Nephron (organoid): ENCODE data around the gene LRRC17.
"Not testable (repeated sequence)": the region's sequence is repeated elsewhere in the genome, so short reads cannot be mapped to it uniquely, and the experiment has no call there.

Experiments
- H3K27ac Mint-ChIP-seq, 3 experiments: 2 replicates each; pipeline ENCODE4 v1.8.0; 2020; ENCODE audit warnings: mixed read lengths in 3 of 3, mild to moderate bottlenecking in 2 of 3, moderate library complexity in 1 of 3
- H3K27me3 Mint-ChIP-seq: 2 replicates; pipeline ENCODE4 v1.8.0; 2021; ENCODE audit warnings: low read depth, mild to moderate bottlenecking, moderate library complexity, mixed read lengths
- H3K36me3 Mint-ChIP-seq: 2 replicates; pipeline ENCODE4 v1.8.0; 2020; ENCODE audit warnings: low read depth, mixed read lengths
- H3K4me1 Mint-ChIP-seq: 2 replicates; pipeline ENCODE4 v1.8.0; 2020; ENCODE audit warnings: mixed read lengths
- H3K4me3 Mint-ChIP-seq, 3 experiments: 2 replicates each; pipeline ENCODE4 v1.8.0; 2020; ENCODE audit warnings: mild to moderate bottlenecking in 3 of 3, mixed read lengths in 3 of 3, moderate library complexity in 2 of 3
- H3K9me3 Mint-ChIP-seq: 2 replicates; pipeline ENCODE4 v1.8.0; 2020; ENCODE audit warnings: mixed read lengths
- TF ChIP-seq, protein P1 (sequence below), 3 experiments: fragments of 200-600 bp; sonication (generic); IDR thresholded peaks; one replicate each; pipeline ENCODE4 v1.5.0; 2021; ENCODE audit warnings: antibody characterized with exemption in 3 of 3; ENCODE audit not compliant: unreplicated experiment in 3 of 3

The LRRC17 gene

DNA sequence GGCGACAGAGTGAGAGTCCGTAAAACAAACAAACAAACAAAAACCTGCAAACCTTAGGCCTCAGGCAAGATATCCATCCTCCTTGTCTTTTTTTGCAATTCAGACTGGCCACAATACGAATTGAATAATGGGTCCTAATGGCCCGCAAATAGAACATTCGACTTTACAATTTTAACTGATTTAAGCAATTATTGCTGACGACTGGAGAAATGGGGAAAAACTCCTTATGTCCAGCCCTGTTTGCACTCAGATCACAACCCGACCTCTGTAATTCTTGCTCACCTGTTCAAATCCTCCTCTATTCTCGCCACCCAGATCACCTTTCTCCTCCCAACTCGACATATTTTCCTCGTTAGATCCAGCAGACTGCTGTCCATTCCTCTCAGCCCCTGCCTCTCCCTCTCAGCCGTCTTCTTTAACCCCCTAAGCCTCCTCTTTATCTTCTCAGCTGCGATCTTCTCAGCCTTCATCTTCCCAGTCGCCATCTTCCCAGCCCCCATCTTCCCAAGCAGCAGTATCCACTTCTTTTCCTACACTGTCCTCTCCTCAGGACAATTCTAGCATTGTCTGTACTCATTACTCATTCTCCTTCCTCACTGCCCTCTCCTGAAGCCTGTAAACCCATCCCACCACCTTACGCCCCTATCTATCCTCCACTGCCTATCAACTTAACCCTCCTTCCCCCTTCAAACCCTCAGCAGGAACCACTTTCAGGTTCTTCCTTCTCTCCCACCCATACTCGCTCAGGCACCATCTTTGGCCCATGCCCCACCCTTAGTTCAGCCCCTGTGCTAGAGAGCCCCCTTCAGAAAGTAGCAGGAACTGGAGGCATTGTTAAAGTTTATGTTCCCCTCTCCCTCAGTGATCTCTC is 61.8 kb downstream of the LRRC17 start:
- H3K4me3 Mint-ChIP-seq = no peak overlapping the region
- H3K4me1 Mint-ChIP-seq = no peaks in the 10 kb centered on the region
- H3K27me3 Mint-ChIP-seq = peaks cover 5% of the 10 kb centered on the region
- peaks cover 14% of the 10 kb centered on the region for H3K36me3 Mint-ChIP-seq
- no peak overlapping the region for H3K27ac Mint-ChIP-seq
- peaks cover 17% of the 10 kb centered on the region for H3K9me3 Mint-ChIP-seq
- TF ChIP-seq, protein P1, sequence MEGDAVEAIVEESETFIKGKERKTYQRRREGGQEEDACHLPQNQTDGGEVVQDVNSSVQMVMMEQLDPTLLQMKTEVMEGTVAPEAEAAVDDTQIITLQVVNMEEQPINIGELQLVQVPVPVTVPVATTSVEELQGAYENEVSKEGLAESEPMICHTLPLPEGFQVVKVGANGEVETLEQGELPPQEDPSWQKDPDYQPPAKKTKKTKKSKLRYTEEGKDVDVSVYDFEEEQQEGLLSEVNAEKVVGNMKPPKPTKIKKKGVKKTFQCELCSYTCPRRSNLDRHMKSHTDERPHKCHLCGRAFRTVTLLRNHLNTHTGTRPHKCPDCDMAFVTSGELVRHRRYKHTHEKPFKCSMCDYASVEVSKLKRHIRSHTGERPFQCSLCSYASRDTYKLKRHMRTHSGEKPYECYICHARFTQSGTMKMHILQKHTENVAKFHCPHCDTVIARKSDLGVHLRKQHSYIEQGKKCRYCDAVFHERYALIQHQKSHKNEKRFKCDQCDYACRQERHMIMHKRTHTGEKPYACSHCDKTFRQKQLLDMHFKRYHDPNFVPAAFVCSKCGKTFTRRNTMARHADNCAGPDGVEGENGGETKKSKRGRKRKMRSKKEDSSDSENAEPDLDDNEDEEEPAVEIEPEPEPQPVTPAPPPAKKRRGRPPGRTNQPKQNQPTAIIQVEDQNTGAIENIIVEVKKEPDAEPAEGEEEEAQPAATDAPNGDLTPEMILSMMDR (IDR thresholded peaks at IDR 0.05; ENCODE audit: unreplicated experiment in 3 of 3) = no peak

DNA sequence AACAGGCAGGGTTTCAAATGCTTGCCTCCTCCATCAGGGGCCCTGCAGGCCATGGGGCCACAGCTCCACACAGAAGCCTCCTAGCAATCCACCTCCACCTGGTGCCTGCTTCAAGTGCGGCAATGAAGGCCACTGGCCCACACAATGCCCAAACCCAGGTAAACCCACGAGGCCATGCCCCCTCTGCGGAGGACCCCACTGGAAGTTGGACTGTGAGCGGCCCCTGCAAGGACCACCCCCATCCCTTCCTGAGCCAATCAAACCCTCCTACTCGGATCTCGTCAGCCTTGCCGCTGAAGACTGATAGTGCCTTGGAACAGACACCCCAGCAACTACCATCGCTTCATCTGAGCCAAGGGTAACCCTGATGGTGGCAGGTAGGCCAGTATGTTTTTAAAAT is 63.1 kb downstream of the LRRC17 start:
- H3K36me3 Mint-ChIP-seq = peaks cover 14% of the 10 kb centered on the region
- no peak overlapping the region for H3K27ac Mint-ChIP-seq
- peaks cover 22% of the 10 kb centered on the region for H3K9me3 Mint-ChIP-seq
- no peak overlapping the region for H3K4me3 Mint-ChIP-seq
- peaks cover 5% of the 10 kb centered on the region for H3K27me3 Mint-ChIP-seq
- no peaks in the 10 kb centered on the region for H3K4me1 Mint-ChIP-seq
- TF ChIP-seq, protein P1 (IDR thresholded peaks at IDR 0.05; ENCODE audit: unreplicated experiment in 3 of 3) = no peak

DNA sequence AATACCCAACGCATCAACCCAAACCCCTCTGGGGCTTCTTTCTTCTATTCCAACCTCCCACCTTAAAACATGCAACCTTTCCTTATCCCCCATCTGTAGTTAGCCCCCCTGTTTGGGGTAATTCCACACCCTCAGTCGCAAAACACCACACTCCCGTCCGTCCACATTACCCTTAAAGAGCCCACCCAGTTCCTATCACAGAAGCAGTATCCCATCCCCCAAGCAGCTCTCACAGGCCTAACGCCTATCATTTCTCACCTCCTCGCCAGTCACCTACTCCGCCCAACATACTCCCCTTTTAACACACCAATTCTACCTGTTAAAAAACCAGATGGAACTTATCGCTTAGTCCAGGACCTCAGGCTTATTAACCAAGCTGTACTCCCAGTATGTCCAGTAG is 63.7 kb downstream of the LRRC17 start:
- H3K27ac Mint-ChIP-seq = no peak overlapping the region
- H3K9me3 Mint-ChIP-seq = peaks cover 25% of the 10 kb centered on the region
- H3K36me3 Mint-ChIP-seq = peaks cover 14% of the 10 kb centered on the region
- no peak overlapping the region for H3K4me3 Mint-ChIP-seq
- H3K27me3 Mint-ChIP-seq = peaks cover 5% of the 10 kb centered on the region
- no peaks in the 10 kb centered on the region for H3K4me1 Mint-ChIP-seq
- TF ChIP-seq, protein P1 (IDR thresholded peaks at IDR 0.05; ENCODE audit: unreplicated experiment in 3 of 3) = no peak

DNA sequence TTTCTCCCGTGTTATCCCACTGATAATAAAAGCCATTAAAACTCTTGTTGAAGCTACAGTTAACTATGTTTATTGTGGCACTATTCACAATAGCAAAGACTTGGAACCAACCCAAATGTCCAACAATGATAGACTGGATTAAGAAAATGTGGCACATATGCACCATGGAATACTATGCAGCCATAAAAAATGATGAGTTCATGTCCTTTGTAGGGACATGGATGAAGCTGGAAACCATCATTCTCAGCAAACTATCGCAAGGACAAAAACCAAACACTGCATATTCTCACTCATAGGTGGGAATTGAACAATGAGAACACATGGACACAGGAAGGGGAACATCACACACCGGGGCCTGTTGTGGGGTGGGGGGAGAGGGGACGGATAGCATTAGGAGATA is 64.8 kb downstream of the LRRC17 start:
- not testable (repeated sequence) for H3K27me3 Mint-ChIP-seq, H3K4me3 Mint-ChIP-seq, H3K27ac Mint-ChIP-seq, H3K4me1 Mint-ChIP-seq
- Mint-ChIP-seq H3K9me3 (peaks cover 25% of the 10 kb centered on the region), H3K36me3 (peaks cover 14% of the 10 kb centered on the region)

DNA sequence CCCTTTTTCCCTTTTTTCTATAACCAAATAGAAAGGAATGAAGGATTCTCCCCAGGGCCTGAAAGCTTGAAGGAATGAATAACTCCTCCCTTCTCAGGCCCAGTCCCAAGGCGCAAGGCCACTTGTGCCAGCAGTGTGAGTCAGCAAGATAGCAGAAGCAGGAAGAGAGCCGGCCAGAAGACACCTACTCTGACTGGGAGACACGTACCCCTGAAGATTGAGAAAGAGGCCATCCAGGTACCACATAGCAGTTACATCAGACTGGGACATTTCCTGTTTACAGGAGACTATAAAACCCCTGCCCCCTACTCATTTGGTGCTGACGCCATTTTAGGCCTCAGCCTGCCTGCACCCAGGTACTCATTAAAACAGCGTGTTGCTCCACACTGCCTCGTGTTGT is 65.5 kb downstream of the LRRC17 start:
- Mint-ChIP-seq H3K36me3 (peaks cover 11% of the 10 kb centered on the region), H3K27ac (no peak overlapping the region), H3K4me3 (no peak overlapping the region)

DNA sequence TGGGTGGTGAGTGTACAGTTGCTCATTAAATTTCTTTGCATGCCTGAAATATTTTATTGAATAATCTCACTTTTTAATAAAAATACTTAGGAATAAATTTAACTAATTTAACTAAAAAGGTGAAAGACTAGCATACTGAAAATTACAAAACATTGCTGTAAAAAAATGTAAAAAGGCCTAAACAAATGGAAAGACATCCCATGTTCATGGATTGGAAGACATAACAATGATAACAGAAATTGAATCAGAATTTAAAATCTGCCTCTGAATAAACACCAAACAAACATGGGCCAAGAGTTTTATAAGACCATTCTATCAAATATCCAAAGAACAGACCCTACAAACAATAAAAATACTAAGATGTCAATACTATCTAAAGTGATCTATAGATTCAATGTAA is 66.9 kb downstream of the LRRC17 start:
- Mint-ChIP-seq H3K27me3 (no peaks in the 10 kb centered on the region), H3K27ac (no peak overlapping the region), H3K9me3 (peaks cover 20% of the 10 kb centered on the region), H3K4me1 (no peaks in the 10 kb centered on the region), H3K4me3 (no peak overlapping the region), H3K36me3 (peaks cover 8% of the 10 kb centered on the region)
- TF ChIP-seq, protein P1 (IDR thresholded peaks at IDR 0.05; ENCODE audit: unreplicated experiment in 3 of 3) = no peak

More for the DNA sequence above, 65.5 kb downstream of the LRRC17 start:
- TF ChIP-seq, protein P1 (IDR thresholded peaks at IDR 0.05; ENCODE audit: unreplicated experiment in 3 of 3) = no peak
- Mint-ChIP-seq H3K9me3 (peaks cover 23% of the 10 kb centered on the region), H3K27me3 (peaks cover 4% of the 10 kb centered on the region), H3K4me1 (no peaks in the 10 kb centered on the region)
